HAP-1 (cell line): Measurements from ENCODE around the gene TUBB3.
A peak's percentile ranks its signal among the peaks of the same experiment; 100 is the strongest.
"Not testable (repeated sequence)": the region's sequence is repeated elsewhere in the genome, so short reads cannot be mapped to it uniquely, and the experiment has no call there.

Source experiments
- DNase-seq, 2 experiments: peaks; one replicate each; pipeline ENCODE4 v3.0.0-alpha.2; 2016 to 2020; ENCODE audit warnings: low spot score in 2 of 2
- H3K27me3 ChIP-seq: fragments of 250-450 bp; sonication (Bioruptor Pico); 2 replicates; pipeline ENCODE4 v1.5.1; 2020; ENCODE audit warnings: low read depth, mild to moderate bottlenecking, moderate library complexity
- H3K36me3 ChIP-seq: fragments of 250-450 bp; sonication (Bioruptor Pico); replicated peaks from 2 replicates; pipeline ENCODE4 v1.5.1; 2020; ENCODE audit warnings: mild to moderate bottlenecking
- H3K4me1 ChIP-seq: fragments of 250-450 bp; sonication (Bioruptor Pico); 2 replicates; pipeline ENCODE4 v1.5.1; 2020; ENCODE audit warnings: mild to moderate bottlenecking
- H3K4me3 ChIP-seq: fragments of 250-450 bp; sonication (Bioruptor Pico); 2 replicates; pipeline ENCODE4 v1.5.1; 2020; ENCODE audit warnings: mild to moderate bottlenecking, moderate library complexity
- H3K9me3 ChIP-seq: fragments of 250-450 bp; sonication (Bioruptor Pico); 2 replicates; pipeline ENCODE4 v1.5.1; 2020; ENCODE audit warnings: mild to moderate bottlenecking, moderate library complexity
- in situ Hi-C: fragments of 300-500 bp; cut with MboI; formaldehyde crosslinking; loops from 3 replicates; pipeline ENCODE4 v1.14.3; 2020; ENCODE audit warnings: low sequenced_read_pairs, inconsistent platforms, mixed read lengths

Gene TUBB3

DNA sequence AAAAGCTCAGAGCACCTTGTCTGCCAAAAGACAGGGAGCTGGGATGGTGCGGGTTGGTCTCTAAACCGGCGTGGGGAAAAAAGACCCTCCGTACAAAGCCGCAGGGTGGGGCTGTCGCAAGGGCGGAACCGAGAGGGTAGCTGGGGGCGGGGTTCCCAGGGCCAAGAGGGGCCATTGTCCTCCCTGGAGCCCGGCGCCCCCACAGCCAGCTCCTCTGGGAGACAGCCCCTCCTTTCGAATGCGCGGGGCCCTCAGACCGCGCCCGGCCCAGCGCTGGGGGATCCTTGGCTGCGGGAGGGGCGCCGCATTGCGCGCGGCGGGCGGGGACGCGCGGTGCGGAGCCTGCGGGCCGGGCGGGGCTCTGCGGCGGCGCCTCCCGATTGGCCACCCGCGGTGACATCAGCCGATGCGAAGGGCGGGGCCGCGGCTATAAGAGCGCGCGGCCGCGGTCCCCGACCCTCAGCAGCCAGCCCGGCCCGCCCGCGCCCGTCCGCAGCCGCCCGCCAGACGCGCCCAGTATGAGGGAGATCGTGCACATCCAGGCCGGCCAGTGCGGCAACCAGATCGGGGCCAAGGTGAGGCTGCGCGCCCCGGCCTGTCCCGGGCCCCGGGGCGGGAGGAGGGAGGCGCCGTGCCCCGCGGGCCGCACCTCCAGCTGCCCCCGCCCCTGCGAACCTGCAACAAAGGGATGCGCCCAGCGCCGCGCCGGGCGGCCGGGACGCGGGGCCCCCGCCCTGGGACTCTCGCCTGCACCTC, at the start of gene TUBB3:
TSS of gene TUBB3 (plus strand) at position 459 of the 756 bp plus-strand sequence. CDS start at position 519, 60 bp downstream.
- Histone ChIP-seq H3K36me3 (no peaks in the 10 kb centered on the region), H3K4me1 (peaks cover 30% of the 10 kb centered on the region), H3K9me3 (no peaks in the 10 kb centered on the region), H3K27me3 (no peaks in the 10 kb centered on the region), H3K4me3 (peak within 1 kb of the TSS; percentile 61)
- peak; percentile 76 to 90 for DNase-seq
- in situ Hi-C loops: no loop called here

DNA sequence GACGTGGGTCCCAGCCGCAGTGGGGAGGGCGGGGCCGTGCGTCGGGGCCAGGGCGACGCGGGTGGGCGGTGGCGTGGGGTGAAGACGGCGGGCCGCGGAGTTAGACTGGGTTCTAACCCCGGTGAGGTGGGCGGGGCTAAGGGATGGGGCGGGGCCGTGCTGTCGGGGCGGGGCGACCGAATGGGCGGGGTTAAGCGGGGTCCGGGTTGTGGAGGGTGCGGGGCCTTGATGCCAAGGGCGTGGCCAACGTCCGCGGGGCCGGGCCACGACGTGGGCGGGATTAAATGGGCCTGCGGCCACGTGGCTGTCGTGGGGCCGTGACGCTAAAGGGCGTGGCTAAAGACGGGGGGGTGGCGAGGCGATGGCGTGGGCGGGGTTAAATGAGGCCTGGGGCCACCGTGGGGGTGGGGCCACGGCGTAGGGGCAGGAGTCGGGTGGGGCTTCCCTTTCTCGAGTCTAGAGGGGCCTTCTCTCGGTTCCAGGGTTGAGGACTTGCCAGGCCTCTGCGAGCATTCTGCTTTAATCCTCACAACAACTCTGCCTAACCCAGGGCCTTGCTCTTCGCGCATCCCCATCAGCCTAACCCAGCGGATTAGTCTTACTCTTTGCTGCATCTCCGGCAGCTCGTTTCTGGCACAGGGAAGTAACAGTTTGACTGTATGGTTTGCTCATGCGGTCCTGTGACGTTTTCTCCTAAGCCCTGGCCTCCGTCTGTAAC, 49.0 kb upstream of the TUBB3 start:
- Histone ChIP-seq H3K4me1 (peaks cover 11% of the 10 kb centered on the region), H3K27me3 (no peaks in the 10 kb centered on the region), H3K36me3 (peaks cover 33% of the 10 kb centered on the region), H3K9me3 (no peaks in the 10 kb centered on the region), H3K4me3 (peak overlapping the region; percentile 95)
- peak; percentile 90 to 97 for DNase-seq
- in situ Hi-C loops: no loop called here

DNA sequence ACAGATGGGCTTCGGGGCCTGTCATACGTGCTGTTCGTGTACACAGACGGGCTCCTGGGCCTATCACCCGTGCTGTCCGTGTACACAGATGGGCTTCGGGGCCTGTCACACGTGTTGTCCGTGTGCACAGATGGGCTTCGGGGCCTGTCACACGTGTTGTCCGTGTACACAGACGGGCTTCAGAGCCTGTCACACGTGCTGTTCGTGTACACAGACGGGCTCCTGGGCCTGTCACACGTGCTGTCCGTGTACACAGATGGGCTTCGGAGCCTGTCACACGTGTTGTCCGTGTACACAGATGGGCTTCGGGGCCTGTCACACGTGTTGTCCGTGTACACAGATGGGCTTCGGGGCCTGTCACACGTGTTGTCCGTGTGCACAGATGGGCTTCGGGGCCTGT, 44.0 kb upstream of the TUBB3 start:
- H3K4me1 ChIP-seq: not testable (repeated sequence)
- H3K36me3 ChIP-seq: peaks cover 69% of the 10 kb centered on the region

DNA sequence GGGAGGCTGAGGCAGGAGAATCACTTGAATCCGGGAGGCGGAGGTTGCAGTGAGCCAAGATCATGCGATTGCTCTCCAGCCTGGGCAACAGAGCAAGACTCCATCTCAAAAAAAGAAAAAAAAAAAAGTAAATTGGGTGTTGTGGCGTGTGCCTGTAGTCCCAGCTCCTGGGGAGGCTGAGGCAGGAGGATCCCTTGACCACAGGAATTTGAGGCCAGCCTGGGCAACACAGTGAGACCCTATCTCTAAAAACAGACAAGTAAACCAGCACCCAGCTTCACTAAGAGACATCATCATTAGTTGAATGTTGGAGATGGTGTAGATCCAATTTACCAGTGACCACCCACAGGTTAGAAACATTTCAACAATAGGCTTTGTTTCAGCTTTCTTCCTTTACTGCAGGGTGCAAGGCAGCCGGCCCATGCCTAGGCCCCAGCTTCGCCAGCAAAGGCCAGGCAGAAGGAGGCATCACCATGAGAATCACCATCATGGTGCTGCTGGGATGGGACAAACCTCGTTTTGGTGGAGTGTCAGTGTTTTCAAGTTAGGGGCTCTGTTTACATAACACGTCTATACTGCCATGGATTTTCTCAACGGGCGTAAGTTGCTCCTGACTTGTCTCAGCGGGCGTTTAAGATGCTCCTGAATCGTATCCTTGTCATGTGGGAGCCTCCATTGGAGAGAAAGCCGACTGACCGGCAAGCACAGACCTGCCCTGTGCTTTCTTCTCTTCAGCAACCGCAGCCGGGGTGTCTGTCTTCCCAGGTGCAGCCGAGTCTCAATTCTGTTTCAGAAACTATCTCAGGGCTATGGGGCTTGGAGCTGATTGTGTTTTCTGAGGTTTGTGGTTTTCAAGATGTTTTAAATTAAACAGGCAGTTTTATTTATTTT, 42.4 kb upstream of the TUBB3 start:
- Histone ChIP-seq H3K27me3 (no peaks in the 10 kb centered on the region), H3K4me3 (no peak overlapping the region), H3K4me1 (no peaks in the 10 kb centered on the region), H3K9me3 (no peaks in the 10 kb centered on the region), H3K36me3 (peaks cover 67% of the 10 kb centered on the region)
- in situ Hi-C loops: no loop called here
- DNase-seq: no peak

More for the DNA sequence above, 44.0 kb upstream of the TUBB3 start:
- H3K9me3 ChIP-seq, in situ Hi-C loops, DNase-seq, H3K4me3 ChIP-seq, H3K27me3 ChIP-seq: not testable (repeated sequence)

DNA sequence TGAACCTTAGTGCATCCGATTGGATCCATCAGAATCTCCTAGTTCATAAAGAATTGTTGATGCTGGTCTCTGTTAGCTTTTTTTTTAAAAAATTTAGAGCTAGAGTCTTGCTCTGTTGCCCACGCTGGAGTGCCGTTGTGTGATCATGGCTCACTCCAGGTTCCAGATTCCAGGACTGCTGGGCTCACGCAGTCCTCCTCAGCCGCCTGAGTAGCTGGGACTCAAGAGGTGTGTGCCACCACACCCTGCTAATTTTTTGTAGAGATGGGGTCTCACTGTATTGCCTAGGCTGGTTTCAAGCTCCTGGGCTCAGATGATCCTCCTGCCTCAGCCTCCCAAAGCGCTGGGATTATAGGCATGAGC, 41.8 kb upstream of the TUBB3 start:
- Histone ChIP-seq H3K27me3 (no peaks in the 10 kb centered on the region), H3K4me3 (no peak overlapping the region), H3K36me3 (peaks cover 67% of the 10 kb centered on the region), H3K9me3 (no peaks in the 10 kb centered on the region), H3K4me1 (no peaks in the 10 kb centered on the region)
- DNase-seq: no peak
- in situ Hi-C loops: no loop called here

DNA sequence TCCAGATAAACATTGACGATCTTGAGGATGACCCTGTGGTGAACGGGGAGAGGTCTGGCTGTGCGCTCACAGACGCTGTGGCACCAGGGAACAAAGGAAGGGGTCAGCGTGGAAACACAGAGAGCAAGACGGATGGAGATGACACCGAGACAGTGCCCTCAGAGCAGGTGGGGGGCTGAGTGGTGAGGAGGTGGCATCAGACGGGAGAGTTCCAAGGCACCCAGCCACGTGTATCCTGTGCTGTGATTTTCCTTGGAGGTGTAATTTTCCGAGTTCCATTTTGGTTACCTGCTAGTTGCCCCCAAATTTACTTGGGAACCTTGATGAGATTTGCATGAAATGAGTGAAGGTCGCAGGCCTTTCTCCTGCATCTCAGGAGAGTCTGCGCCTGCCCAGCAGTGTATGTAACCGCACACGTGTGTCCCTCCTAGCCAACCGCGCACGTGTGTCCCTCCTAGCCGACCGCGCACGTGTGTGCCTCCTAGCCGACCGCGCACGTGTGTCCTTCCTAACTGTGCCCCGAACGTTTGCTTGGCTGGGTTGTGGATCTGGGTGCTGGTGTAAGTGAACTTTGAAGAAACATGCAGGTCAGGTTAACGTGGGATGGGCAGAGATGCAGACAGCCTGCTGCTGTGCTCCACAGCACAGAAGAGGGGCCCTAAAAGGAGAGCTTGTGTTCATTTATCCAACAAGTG, 39.6 kb upstream of the TUBB3 start:
- Histone ChIP-seq H3K27me3 (no peaks in the 10 kb centered on the region), H3K9me3 (no peaks in the 10 kb centered on the region), H3K4me1 (no peaks in the 10 kb centered on the region), H3K36me3 (peaks cover 72% of the 10 kb centered on the region), H3K4me3 (no peak overlapping the region)
- no peak for DNase-seq
- in situ Hi-C loops: no loop called here

DNA sequence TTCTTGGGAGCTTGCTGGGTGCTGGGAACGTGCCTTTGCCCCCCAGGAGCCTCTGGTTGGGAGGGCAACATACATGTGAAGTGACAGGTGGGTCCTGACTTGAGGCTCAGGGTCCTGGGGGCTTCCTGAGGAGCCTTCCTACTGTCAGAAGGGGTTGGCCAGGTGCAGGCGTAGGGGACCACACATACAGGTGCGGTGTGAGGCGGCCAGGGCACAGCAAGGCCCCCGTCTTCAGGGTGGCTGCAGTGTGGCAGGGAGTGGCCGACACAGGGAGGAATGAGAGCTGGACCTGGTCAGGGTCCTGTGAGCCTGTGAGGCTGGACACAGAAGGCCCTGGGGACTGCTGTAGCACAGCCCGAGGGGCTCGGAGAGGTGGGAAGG, 39.1 kb upstream of the TUBB3 start:
- in situ Hi-C loops: no loop called here
- Histone ChIP-seq H3K36me3 (peaks cover 71% of the 10 kb centered on the region), H3K9me3 (no peaks in the 10 kb centered on the region), H3K4me3 (no peak overlapping the region), H3K4me1 (no peaks in the 10 kb centered on the region), H3K27me3 (no peaks in the 10 kb centered on the region)
- DNase-seq: no peak

DNA sequence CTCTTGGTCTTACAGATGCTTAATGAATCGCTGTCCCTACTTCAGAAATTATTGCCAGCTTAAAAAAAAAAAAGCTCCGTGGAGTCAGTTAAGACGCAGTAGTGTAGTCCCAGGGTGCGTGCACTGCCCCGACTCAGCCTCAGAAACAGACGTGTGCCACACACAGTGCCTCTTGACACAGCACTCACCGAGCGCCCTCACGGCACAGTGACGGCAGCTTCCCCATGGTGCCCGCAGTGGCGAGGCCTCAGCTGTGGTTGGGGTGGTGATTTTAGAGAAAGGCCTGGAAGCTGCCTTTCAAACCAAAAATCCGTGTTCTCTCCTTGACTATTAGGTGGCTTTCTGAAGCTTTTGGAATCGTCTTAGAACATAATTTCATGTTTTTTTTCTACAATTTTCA, 35.9 kb upstream of the TUBB3 start:
- no peak for DNase-seq
- peaks cover 82% of the 10 kb centered on the region for H3K36me3 ChIP-seq
- H3K27me3 ChIP-seq: no peaks in the 10 kb centered on the region
- H3K9me3 ChIP-seq: no peaks in the 10 kb centered on the region
- H3K4me1 ChIP-seq: no peaks in the 10 kb centered on the region
- H3K4me3 ChIP-seq: no peak overlapping the region
- in situ Hi-C loops: no loop called here

DNA sequence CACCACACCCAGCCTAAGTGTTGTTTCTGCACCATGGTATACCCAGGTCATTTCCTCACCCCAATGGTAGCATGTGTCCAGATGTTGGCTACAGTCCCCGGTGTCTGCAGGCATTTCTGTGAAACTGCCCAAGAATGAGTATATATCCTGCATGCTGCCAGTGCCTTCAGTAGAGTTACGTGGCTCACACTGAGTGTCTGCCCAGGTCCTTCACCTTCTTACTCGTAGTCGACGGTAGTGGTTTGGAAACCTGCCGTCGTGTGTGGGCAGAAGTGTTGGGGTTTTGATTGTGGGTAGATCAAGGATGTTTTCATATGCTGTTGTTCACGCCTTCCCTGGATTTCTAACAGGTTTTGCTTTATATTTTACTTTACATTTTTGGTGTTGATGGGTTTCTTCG, 32.9 kb upstream of the TUBB3 start:
- DNase-seq: no peak
- Histone ChIP-seq H3K4me1 (no peaks in the 10 kb centered on the region), H3K9me3 (no peaks in the 10 kb centered on the region), H3K36me3 (peaks cover 86% of the 10 kb centered on the region), H3K4me3 (no peak overlapping the region), H3K27me3 (no peaks in the 10 kb centered on the region)
- in situ Hi-C loops: no loop called here

DNA sequence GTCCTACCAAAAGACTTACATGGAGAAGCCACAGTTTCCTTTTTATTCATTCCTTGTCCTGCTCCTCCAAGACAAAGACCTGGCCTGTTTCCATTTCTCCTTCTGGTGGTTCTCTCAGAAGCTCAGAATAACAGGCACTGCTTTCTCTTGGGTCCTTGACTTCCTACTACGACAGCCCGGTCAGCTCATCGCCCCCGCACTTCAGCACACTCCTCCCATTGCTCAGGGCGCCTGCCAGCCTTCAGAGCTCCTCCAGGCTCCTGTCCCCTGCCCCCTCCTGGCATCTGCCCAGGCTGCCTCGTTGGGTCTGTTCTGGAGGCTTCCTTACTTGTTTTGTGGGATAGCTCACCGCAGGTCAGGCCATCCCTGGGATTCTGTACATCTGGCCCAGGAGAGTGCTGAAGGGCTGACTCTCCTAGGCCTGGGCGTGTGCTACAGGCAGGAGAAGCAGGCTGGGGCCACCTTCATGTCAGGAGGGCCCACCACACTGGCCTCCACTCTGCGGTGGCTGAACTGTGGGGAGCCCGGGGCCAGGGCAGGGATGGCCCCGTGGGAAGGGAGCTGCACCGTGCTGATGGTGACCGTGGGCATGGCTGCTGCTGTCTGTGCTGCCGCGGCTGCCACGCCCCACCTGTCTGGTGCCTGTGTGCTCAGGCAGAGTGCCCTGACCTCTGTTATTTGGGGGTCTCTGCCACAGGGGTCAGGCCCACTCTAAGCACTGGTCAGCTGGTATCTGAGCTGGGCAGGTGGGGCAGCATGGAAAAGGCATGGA, 32.1 kb upstream of the TUBB3 start:
- Histone ChIP-seq H3K9me3 (no peaks in the 10 kb centered on the region), H3K36me3 (peaks cover 86% of the 10 kb centered on the region), H3K4me1 (no peaks in the 10 kb centered on the region), H3K27me3 (no peaks in the 10 kb centered on the region), H3K4me3 (no peak overlapping the region)
- in situ Hi-C loops: no loop called here
- DNase-seq: no peak

DNA sequence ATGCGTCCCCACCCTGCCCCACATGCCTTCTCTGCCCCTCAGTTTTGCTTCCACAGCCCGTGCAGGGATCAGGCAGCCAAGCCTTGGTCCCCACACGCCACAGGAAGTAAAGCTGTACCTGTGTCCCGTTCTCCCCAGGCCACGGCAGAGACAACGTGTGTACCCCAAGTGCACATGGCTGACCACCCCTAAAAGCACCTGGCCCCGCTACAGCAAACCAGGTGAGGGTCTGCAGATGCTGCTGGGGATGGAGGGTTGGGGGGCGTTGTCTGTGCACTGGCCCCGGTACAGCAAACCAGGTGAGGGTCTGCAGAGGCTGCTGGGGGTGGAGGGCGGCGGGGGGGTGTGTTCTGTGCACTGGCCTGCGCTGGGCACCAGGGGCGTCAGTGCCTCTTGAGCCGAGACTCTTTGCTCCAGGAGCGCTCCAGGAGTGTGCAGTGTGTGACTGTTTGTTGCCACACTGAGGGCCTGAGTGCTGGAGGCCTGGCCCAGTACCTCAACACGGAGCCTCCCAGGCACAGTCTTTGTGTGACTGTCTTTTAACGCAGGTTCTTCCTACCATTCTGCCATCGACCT, 31.0 kb upstream of the TUBB3 start:
- in situ Hi-C loops: no loop called here
- H3K27me3 ChIP-seq: no peaks in the 10 kb centered on the region
- H3K4me1 ChIP-seq: no peaks in the 10 kb centered on the region
- no peak overlapping the region for H3K4me3 ChIP-seq
- no peak for DNase-seq
- H3K36me3 ChIP-seq: peaks cover 80% of the 10 kb centered on the region
- H3K9me3 ChIP-seq: no peaks in the 10 kb centered on the region

DNA sequence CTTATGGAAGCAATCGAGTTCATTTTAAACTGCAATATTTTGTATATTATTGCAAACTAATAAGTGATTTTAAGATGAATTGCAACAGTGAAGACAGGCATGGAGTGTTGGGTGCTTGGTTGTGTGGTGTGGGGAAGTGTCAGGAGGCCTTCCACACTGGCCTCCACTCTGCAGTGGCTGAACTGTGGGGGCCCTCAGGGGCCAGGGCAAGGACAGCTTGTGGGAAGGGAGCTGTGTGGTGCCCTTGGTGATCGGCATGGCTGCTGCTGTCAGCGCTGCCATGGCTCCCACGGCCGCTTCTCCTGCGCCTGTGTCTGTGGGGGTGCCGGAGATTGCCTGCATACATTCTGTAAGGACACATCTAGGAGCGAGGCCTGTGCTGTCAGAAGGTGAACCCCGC, 30.5 kb upstream of the TUBB3 start:
- no peak for DNase-seq
- in situ Hi-C loops: no loop called here
- Histone ChIP-seq H3K27me3 (no peaks in the 10 kb centered on the region), H3K4me1 (no peaks in the 10 kb centered on the region), H3K9me3 (no peaks in the 10 kb centered on the region), H3K36me3 (peaks cover 75% of the 10 kb centered on the region), H3K4me3 (no peak overlapping the region)
